HS-5 (cell line): ENCODE data around the gene EXO5.
"Not testable (repeated sequence)": the region's sequence is repeated elsewhere in the genome, so short reads cannot be mapped to it uniquely, and the experiment has no call there.

Experiments used
- DNase-seq: peaks from one replicate; pipeline ENCODE4 v3.0.0-alpha.2; 2012; ENCODE audit warnings: low read depth

Gene EXO5

GRCh38 chr1:40554807-40555206, 46.2 kb downstream of the EXO5 start:
- DNase-seq, result not testable (repeated sequence)

GRCh38 chr1:40556121-40556520, 47.6 kb downstream of the EXO5 start:
- DNase-seq, result no peak

- not testable (repeated sequence) for DNase-seq
These were observed 49.7 kb downstream of the EXO5 start for GRCh38 chr1:40558241-40558640.

- no peak for DNase-seq
These were observed 53.6 kb downstream of the EXO5 start for GRCh38 chr1:40562185-40562584.

GRCh38 chr1:40563266-40563665, 54.7 kb downstream of the EXO5 start:
- DNase-seq, result no peak

GRCh38 chr1:40564506-40564905, 55.9 kb downstream of the EXO5 start:
- DNase-seq, result no peak

GRCh38 chr1:40564913-40565312, 56.3 kb downstream of the EXO5 start:
- no peak for DNase-seq
